VCaP (cell line): ENCODE data around the gene COX7A1.

Experiments used
- H3K27ac ChIP-seq: fragments of 450-650 bp; 2 replicates; pipeline ENCODE4 v1.5.1; 2017
- TF ChIP-seq, protein P1 (sequence below): fragments of 450-650 bp; conservative IDR thresholded peaks from 2 replicates; pipeline ENCODE4 v1.5.1; 2017; ENCODE audit warnings: mild to moderate bottlenecking, moderate library complexity

The COX7A1 gene

DNA sequence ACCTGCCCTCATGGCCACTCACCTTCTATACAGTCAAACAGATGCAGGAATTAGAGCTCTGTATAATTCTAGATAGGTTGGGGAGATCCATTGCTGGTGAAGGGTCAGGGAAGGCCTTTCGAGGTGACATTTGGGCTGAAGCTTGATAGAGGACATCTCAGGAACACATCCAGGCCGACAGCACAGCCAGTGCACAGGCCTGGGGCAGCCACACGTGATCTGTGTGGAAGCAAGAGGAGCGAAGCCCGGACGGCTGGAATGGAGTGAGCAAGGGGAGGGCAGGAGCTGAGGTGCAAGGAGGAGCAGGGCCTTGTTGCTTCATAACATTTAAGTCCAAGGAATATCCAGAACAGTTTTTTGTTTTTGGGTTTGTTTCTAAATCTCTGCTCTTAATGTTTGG lies 45.8 kb downstream of the COX7A1 start:
- peak overlapping the region; percentile 47 for H3K27ac ChIP-seq
- TF ChIP-seq, protein P1, sequence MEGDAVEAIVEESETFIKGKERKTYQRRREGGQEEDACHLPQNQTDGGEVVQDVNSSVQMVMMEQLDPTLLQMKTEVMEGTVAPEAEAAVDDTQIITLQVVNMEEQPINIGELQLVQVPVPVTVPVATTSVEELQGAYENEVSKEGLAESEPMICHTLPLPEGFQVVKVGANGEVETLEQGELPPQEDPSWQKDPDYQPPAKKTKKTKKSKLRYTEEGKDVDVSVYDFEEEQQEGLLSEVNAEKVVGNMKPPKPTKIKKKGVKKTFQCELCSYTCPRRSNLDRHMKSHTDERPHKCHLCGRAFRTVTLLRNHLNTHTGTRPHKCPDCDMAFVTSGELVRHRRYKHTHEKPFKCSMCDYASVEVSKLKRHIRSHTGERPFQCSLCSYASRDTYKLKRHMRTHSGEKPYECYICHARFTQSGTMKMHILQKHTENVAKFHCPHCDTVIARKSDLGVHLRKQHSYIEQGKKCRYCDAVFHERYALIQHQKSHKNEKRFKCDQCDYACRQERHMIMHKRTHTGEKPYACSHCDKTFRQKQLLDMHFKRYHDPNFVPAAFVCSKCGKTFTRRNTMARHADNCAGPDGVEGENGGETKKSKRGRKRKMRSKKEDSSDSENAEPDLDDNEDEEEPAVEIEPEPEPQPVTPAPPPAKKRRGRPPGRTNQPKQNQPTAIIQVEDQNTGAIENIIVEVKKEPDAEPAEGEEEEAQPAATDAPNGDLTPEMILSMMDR = no peak

- peak overlapping the region; percentile 47; the same call in 1 of the 2 replicates for H3K27ac ChIP-seq
- TF ChIP-seq, protein P1 = no peak
Measured at GRCh38 chr19:36103842-36104552, 48.2 kb downstream of the COX7A1 start.

GRCh38 chr19:36103040-36103626 lies 49.1 kb downstream of the COX7A1 start:
- TF ChIP-seq, protein P1 = no peak

DNA sequence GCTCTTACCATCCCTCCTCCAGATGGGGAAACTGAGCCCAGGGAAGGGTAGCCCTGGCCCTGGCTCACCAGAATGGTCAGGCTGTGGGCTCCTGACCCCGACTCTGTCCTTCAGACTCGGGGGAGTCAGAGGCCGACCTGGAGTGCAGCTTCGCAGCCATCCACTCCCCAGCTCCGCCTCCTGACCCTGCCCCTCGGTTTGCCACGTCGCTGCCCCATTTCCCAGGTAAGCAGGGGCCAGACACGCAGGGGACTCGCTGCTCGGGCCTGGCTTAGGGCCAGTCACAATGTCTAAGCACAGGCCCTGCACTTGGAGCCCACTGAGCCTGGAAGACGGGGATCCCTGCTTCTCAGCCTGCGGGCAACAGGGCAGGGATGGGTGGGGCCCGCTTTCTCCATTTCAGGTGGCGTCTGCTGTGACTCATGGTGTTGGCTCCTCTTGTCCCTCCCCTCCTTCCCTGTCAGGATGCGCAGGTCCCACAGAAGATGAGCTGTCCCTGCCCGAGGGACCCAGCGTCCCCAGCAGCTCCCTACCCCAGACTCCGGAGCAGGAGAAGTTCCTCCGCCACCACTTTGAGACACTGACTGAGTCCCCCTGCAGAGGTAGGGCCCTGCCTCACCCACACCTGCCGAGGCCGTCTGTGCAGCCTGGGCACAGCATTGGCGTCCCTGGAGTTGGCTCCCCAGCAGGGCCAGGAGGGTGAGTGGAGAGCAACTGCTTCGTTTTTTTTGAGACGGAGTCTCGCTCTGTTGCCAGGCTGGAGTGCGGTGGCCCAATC lies 50.5 kb downstream of the COX7A1 start:
- TF ChIP-seq, protein P1 = no peak
- H3K27ac ChIP-seq = peak overlapping the region; percentile 18; the same call in 1 of the 2 replicates

More at GRCh38 chr19:36103040-36103626, 49.1 kb downstream of the COX7A1 start:
- peak overlapping the region; percentile 47; the same call in 1 of the 2 replicates for H3K27ac ChIP-seq
